GM18507 (cell line): Measurements from ENCODE around the gene POLA1.
"Not testable (repeated sequence)": the region's sequence is repeated elsewhere in the genome, so short reads cannot be mapped to it uniquely, and the experiment has no call there.

Experiments
- DNase-seq: peaks from one replicate; pipeline ENCODE4 v3.0.0; 2011; ENCODE audit warnings: low read depth; ENCODE audit not compliant: insufficient read length; ENCODE audit errors: extremely low spot score
- FAIRE-seq: peaks from 2 replicates; lab custom pipeline; 2011; peaks lifted over from hg19 to GRCh38; lab: Jason Lieb, UNC

POLA1 gene

GRCh38 chrX:24693453-24694202 lies at the start of gene POLA1:
TSS of gene POLA1 (plus strand) at chrX:24693918. CDS start at chrX:24693962, 44 bp downstream.
- DNase-seq = peak; percentile 65
- FAIRE-seq = peak; percentile 90

- FAIRE-seq (no peak), DNase-seq (no peak)
These were observed 47.7 kb upstream of the POLA1 start for GRCh38 chrX:24646006-24646405.

- FAIRE-seq = no peak
- no peak for DNase-seq
These were observed 47.0 kb upstream of the POLA1 start for GRCh38 chrX:24646745-24647182.

GRCh38 chrX:24647257-24648058 lies 46.3 kb upstream of the POLA1 start, which contains the start of gene PCYT1B:
TSS of gene PCYT1B (minus strand) at chrX:24647347. CDS start at chrX:24647105, 242 bp downstream.
- FAIRE-seq = peak; percentile 66
- DNase-seq = peak; percentile 5

GRCh38 chrX:24648495-24648894 lies 45.2 kb upstream of the POLA1 start:
- no peak for FAIRE-seq

GRCh38 chrX:24651783-24652182 lies 41.9 kb upstream of the POLA1 start:
- no peak for DNase-seq
- FAIRE-seq = no peak

More at GRCh38 chrX:24648495-24648894, 45.2 kb upstream of the POLA1 start:
- no peak for DNase-seq

- not testable (repeated sequence) for DNase-seq, FAIRE-seq
These were observed 38.0 kb upstream of the POLA1 start for GRCh38 chrX:24655679-24656078.

- DNase-seq = no peak
- no peak for FAIRE-seq
These were observed 35.9 kb upstream of the POLA1 start for GRCh38 chrX:24657671-24658386.

GRCh38 chrX:24658421-24658820 lies 35.3 kb upstream of the POLA1 start:
- no peak for DNase-seq
- FAIRE-seq = no peak

GRCh38 chrX:24659106-24659505 lies 34.6 kb upstream of the POLA1 start:
- FAIRE-seq (no peak), DNase-seq (no peak)

- FAIRE-seq = no peak
These were observed 34.1 kb upstream of the POLA1 start for GRCh38 chrX:24659646-24660045.

GRCh38 chrX:24661292-24661691 lies 32.4 kb upstream of the POLA1 start:
- DNase-seq (no peak), FAIRE-seq (no peak)

More at GRCh38 chrX:24659646-24660045, 34.1 kb upstream of the POLA1 start:
- no peak for DNase-seq

GRCh38 chrX:24662352-24662751 lies 31.4 kb upstream of the POLA1 start:
- no peak for FAIRE-seq

GRCh38 chrX:24668111-24668510 lies 25.6 kb upstream of the POLA1 start:
- no peak for FAIRE-seq
- DNase-seq = no peak

More at GRCh38 chrX:24662352-24662751, 31.4 kb upstream of the POLA1 start:
- DNase-seq = no peak

GRCh38 chrX:24672701-24673190 lies 21.0 kb upstream of the POLA1 start:
- DNase-seq = no peak
- FAIRE-seq = no peak

- no peak for DNase-seq
- no peak for FAIRE-seq
These were observed 20.3 kb upstream of the POLA1 start for GRCh38 chrX:24673424-24673823.

GRCh38 chrX:24676403-24677024 lies 17.2 kb upstream of the POLA1 start:
- FAIRE-seq (peak; percentile 56), DNase-seq (no peak)

- FAIRE-seq = no peak
- DNase-seq = no peak
These were observed 10.8 kb upstream of the POLA1 start for GRCh38 chrX:24682739-24683432.

GRCh38 chrX:24684048-24684447 lies 9.7 kb upstream of the POLA1 start:
- no peak for DNase-seq
- FAIRE-seq = no peak
